SK-N-SH (cell line): ENCODE results near the gene TRIM28. TPM values are rescaled to one million over a fixed set of nuclear protein-coding genes. Genes with fewer than 3 reads are reported as not detected.

ENCODE experiments used
- CTCF ChIA-PET: fragments of 300-600, 350-600 bp; formaldehyde crosslinking; extraction: SDS; loops from one replicate; lab custom pipeline; 2021; lab: Yijun Ruan, JAX
- POLR2A ChIA-PET: fragments of 350-600 bp; sonication (Branson Sonifier 250); formaldehyde crosslinking; extraction: SDS; loops from one replicate; lab custom pipeline; 2020; ENCODE audit warnings: antibody characterized with exemption, inconsistent platforms; lab: Yijun Ruan, JAX
- DNase-seq: peaks from one replicate; pipeline ENCODE4 v3.0.0; 2012
- H2AFZ ChIP-seq: fragments of 200-600 bp; sonication (generic); 2 replicates; pipeline ENCODE4 v1.8.1; 2016; ENCODE audit warnings: antibody characterized with exemption, mild to moderate bottlenecking, low read depth
- H3F3A ChIP-seq: fragments of 200-600 bp; sonication (generic); replicated peaks from 2 replicates; pipeline ENCODE3; 2016; ENCODE audit warnings: antibody characterized with exemption, mild to moderate bottlenecking; ENCODE audit not compliant: insufficient read depth
- H3K27ac ChIP-seq, 2 experiments: fragments of 200-500 bp in 1 of 2; fragments of 200-600 bp in 1 of 2; sonication (Bioruptor generic) in 1 of 2; sonication (generic), shearing (Covaris generic) in 1 of 2; 2 replicates each; pipeline versions ENCODE4 v1.5.1 to v1.6.1; 2014 to 2016; ENCODE audit warnings: low read depth in 2 of 2, inconsistent platforms in 1 of 2, low read length in 1 of 2, mild to moderate bottlenecking in 1 of 2, mixed read lengths in 1 of 2
- H3K27me3 ChIP-seq: fragments of 200-600 bp; sonication (generic), shearing (Covaris generic); 2 replicates; pipeline ENCODE4 v1.6.1; 2016; ENCODE audit warnings: mixed run types; ENCODE audit not compliant: insufficient read depth
- H3K36me3 ChIP-seq, 2 experiments: fragments of 200-500 bp in 1 of 2; fragments of 200-600 bp in 1 of 2; sonication (Bioruptor generic) in 1 of 2; sonication (generic) in 1 of 2; replicated peaks in 1 of 2; 2 replicates each; pipeline versions ENCODE3 to v1.5.1; 2014 to 2016; ENCODE audit warnings: low read length in 1 of 2, mild to moderate bottlenecking in 1 of 2; ENCODE audit not compliant: insufficient read depth in 2 of 2, control insufficient read depth in 1 of 2
- H3K4me1 ChIP-seq, 2 experiments: fragments of 200-500 bp in 1 of 2; fragments of 200-600 bp in 1 of 2; sonication (Bioruptor generic) in 1 of 2; sonication (generic), shearing (Covaris generic) in 1 of 2; 2 replicates each; pipeline versions ENCODE4 v1.5.1 to v1.6.1; 2014 to 2016; ENCODE audit warnings: low read depth in 1 of 2, low read length in 1 of 2, mixed run types in 1 of 2; ENCODE audit not compliant: insufficient read depth in 2 of 2, control insufficient read depth in 1 of 2
- H3K4me2 ChIP-seq: fragments of 200-600 bp; sonication (generic), shearing (Covaris generic); 2 replicates; pipeline ENCODE4 v1.6.1; 2017; ENCODE audit warnings: mixed run types
- H3K4me3 ChIP-seq, 2 experiments: fragments of 200-500 bp in 1 of 2; fragments of 200-600 bp in 1 of 2; sonication (Bioruptor generic) in 1 of 2; sonication (generic), shearing (Covaris generic) in 1 of 2; 2 replicates each; pipeline versions ENCODE4 v1.5.1 to v1.8.1; 2014 to 2016; ENCODE audit warnings: low read depth in 2 of 2, inconsistent platforms in 1 of 2, low read length in 1 of 2, mild to moderate bottlenecking in 1 of 2, mixed read lengths in 1 of 2, moderate library complexity in 1 of 2
- H3K79me2 ChIP-seq: fragments of 200-600 bp; sonication (generic); 2 replicates; pipeline ENCODE4 v1.8.1; 2017; ENCODE audit warnings: mild to moderate bottlenecking; ENCODE audit not compliant: insufficient read depth
- H3K9ac ChIP-seq: fragments of 200-600 bp; sonication (generic); 2 replicates; pipeline ENCODE4 v1.6.1; 2017; ENCODE audit warnings: mixed run types
- H3K9me2 ChIP-seq: fragments of 200-600 bp; sonication (generic); 2 replicates; pipeline ENCODE4 v1.6.1; 2017; ENCODE audit warnings: mixed run types
- H3K9me3 ChIP-seq: fragments of 200-600 bp; sonication (generic); 2 replicates; pipeline ENCODE4 v1.6.1; 2017; ENCODE audit warnings: mixed run types, mild to moderate bottlenecking, moderate library complexity
- H4K20me1 ChIP-seq: fragments of 200-600 bp; sonication (generic); 2 replicates; pipeline ENCODE4 v1.6.1; 2017; ENCODE audit warnings: mild to moderate bottlenecking, mixed run types; ENCODE audit not compliant: insufficient read depth
- EP300 ChIP-seq, 2 experiments: IDR thresholded peaks; 2 replicates each; pipeline versions ENCODE4 v1.4.0 to v1.6.1; 2012; ENCODE audit warnings: borderline replicate concordance in 1 of 2, low read depth in 1 of 2, low read length in 1 of 2
- EZH2phosphoT487 ChIP-seq: fragments of 200-600 bp; sonication (generic); IDR thresholded peaks from 2 replicates; pipeline ENCODE4 v1.6.1; 2017; ENCODE audit warnings: low read depth, mixed run types, mild to moderate bottlenecking, antibody characterized with exemption, moderate library complexity, borderline replicate concordance
- FOXJ3 ChIP-seq: sonication (generic); formaldehyde crosslinking; IDR thresholded peaks from 2 replicates; pipeline ENCODE4 v1.5.1; 2020; ENCODE audit warnings: mild to moderate bottlenecking, missing genetic modification reagents
- FOXM1 ChIP-seq: IDR thresholded peaks from 2 replicates; pipeline ENCODE4 v1.4.0; 2012; ENCODE audit warnings: low read depth, mild to moderate bottlenecking
- GATA2 ChIP-seq: sonication (generic); formaldehyde crosslinking; IDR thresholded peaks from 2 replicates; pipeline ENCODE4 v1.5.0; 2020; ENCODE audit warnings: mild to moderate bottlenecking, missing genetic modification reagents
- JUND ChIP-seq: IDR thresholded peaks from 2 replicates; pipeline ENCODE4 v1.4.0; 2012
- MEF2A ChIP-seq: IDR thresholded peaks from 2 replicates; pipeline ENCODE4 v1.4.0; 2012; ENCODE audit warnings: low read depth, borderline replicate concordance
- MXI1 ChIP-seq: IDR thresholded peaks from 2 replicates; pipeline ENCODE4 v1.6.1; 2012; ENCODE audit warnings: mild to moderate bottlenecking, low read depth, low read length, improper control_type of control experiment
- NRF1 ChIP-seq: IDR thresholded peaks from 2 replicates; pipeline ENCODE4 v1.6.1; 2012; ENCODE audit warnings: low read depth, mild to moderate bottlenecking, low read length
- POLR2AphosphoS5 ChIP-seq: IDR thresholded peaks from 2 replicates; pipeline ENCODE4 v1.6.1; 2012; ENCODE audit warnings: low read depth, low read length
- RAD21 ChIP-seq: IDR thresholded peaks from 2 replicates; pipeline ENCODE4 v1.6.1; 2012; ENCODE audit warnings: mild to moderate bottlenecking, low read length
- RXRA ChIP-seq: IDR thresholded peaks from 2 replicates; pipeline ENCODE4 v1.4.0; 2012; ENCODE audit warnings: low read depth, mild to moderate bottlenecking, borderline replicate concordance
- SIN3A ChIP-seq: IDR thresholded peaks from 2 replicates; pipeline ENCODE4 v1.6.1; 2012; ENCODE audit warnings: low read depth, mild to moderate bottlenecking, low read length, moderate library complexity, borderline replicate concordance
- TEAD4 ChIP-seq: IDR thresholded peaks from 2 replicates; pipeline ENCODE4 v1.4.0; 2012; ENCODE audit warnings: mild to moderate bottlenecking, borderline replicate concordance; ENCODE audit not compliant: insufficient read depth
- YY1 ChIP-seq: IDR thresholded peaks from 2 replicates; pipeline ENCODE4 v1.4.0; 2012; ENCODE audit warnings: low read depth, mild to moderate bottlenecking
- ZBTB33 ChIP-seq: IDR thresholded peaks from 2 replicates; pipeline ENCODE4 v1.4.0; 2012; ENCODE audit warnings: low read depth, borderline replicate concordance
- WGBS: methylation state at CpG from one replicate; pipeline ENCODE4 v1.1.6; 2017; ENCODE audit warnings: low lambda C conversion rate; 5-methylcytosine and 5-hydroxymethylcytosine counted together
- polyA plus RNA-seq, 3 experiments: library from polyadenylated mRNA; depleted of rRNA; stranded (reverse); fragments of >200 nt; gene quantifications; 2 replicates each; pipeline ENCODE4 v1.2.3, GENCODE V29; 2012
- TF ChIP-seq, protein P1 (sequence below): IDR thresholded peaks from 2 replicates; pipeline ENCODE4 v1.4.0; 2012; ENCODE audit warnings: low read depth
- TF ChIP-seq, protein P2 (sequence below): IDR thresholded peaks from 2 replicates; pipeline ENCODE4 v1.4.0; 2012; ENCODE audit warnings: low read depth, borderline replicate concordance

TRIM28 gene
- polyA plus RNA-seq, 1 of the 3 experiments (the other 2 are of a cell fraction) = 594 TPM

DNA sequence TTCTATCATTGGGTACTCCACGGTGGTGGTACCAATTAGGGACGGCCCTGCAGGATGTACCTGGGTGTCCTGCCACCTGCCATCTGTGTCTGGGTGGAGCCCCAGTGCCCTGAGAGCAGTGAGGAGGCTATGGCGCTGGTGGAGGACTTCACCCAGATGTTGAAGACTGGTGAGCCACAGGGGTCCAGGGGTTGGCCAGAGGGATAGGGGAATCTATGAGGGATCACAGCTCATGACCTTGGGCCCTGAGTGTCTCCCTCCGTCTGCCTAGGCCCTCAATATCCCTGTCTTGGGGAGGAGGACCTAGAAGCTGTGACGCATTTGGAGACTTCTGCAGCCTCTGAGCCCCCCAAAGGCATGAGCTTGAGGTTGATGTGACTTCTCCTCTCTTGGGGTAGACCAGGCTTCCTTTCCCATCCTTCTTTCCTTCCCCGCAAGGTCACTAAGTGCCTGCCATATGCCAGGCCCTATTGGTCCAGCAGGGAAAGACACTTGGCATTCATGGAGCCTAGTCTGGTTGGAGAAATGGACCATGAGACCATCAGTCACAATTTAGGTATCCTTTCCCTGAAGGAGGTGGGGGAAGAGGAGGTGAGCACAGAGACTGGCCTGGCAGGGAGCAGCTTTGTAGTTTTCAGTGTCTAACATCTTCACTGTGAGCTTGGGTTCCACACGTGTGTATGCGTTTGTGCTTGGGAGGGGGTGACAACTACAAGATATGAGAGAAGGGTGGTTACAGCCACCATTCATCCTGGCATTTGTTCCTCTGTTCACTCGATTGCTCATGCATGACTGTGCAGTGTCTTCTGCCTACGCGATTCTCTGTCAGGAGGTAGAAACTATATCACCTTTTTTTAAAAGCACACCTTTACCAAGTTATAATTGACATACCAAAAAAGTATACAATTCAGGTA lies 34.4 kb downstream of the TRIM28 start:
- Histone ChIP-seq H3K79me2 (peaks cover 61% of the 10 kb centered on the region), H3K27ac (no peak overlapping the region), H3K4me1 (peaks cover 0 to 11% of the 10 kb centered on the region in 2 experiments; a peak in 1 of 4 replicates), H3K27me3 (no peaks in the 10 kb centered on the region), H3F3A (peaks cover 11% of the 10 kb centered on the region), H3K36me3 (peaks cover 15 to 17% of the 10 kb centered on the region in 2 experiments), H4K20me1 (no peaks in the 10 kb centered on the region), H2AFZ (no peak overlapping the region), H3K4me3 (no peak overlapping the region), H3K9me2 (no peaks in the 10 kb centered on the region), H3K4me2 (no peak overlapping the region), H3K9me3 (no peaks in the 10 kb centered on the region), H3K9ac (no peak overlapping the region)
- TF ChIP-seq, protein P1, sequence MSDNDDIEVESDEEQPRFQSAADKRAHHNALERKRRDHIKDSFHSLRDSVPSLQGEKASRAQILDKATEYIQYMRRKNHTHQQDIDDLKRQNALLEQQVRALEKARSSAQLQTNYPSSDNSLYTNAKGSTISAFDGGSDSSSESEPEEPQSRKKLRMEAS = no peak
- no peak for TF ChIP-seq TEAD4
- no peak for TF ChIP-seq JUND
- no peak for TF ChIP-seq GATA2 (CRISPR knock-in tag)
- no peak for TF ChIP-seq POLR2AphosphoS5
- no peak for TF ChIP-seq NRF1
- TF ChIP-seq, protein P2, sequence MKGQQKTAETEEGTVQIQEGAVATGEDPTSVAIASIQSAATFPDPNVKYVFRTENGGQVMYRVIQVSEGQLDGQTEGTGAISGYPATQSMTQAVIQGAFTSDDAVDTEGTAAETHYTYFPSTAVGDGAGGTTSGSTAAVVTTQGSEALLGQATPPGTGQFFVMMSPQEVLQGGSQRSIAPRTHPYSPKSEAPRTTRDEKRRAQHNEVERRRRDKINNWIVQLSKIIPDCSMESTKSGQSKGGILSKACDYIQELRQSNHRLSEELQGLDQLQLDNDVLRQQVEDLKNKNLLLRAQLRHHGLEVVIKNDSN = no peak
- no peak for TF ChIP-seq MEF2A
- TF ChIP-seq EP300 (IDR thresholded peaks at IDR 0.05; ENCODE audit: borderline replicate concordance in 1 of 2, low read depth in 1 of 2, low read length in 1 of 2) = no peak
- no peak for TF ChIP-seq RAD21
- TF ChIP-seq MXI1 = no peak
- TF ChIP-seq EZH2phosphoT487 = no peak
- TF ChIP-seq RXRA = no peak
- no peak for TF ChIP-seq YY1
- TF ChIP-seq FOXJ3 = no peak
- ChIA-PET POLR2A (no interaction called here), CTCF (no interaction called here)
- DNase-seq = no peak
- WGBS = 90% methylated on average over 9 of the region's 11 CpGs

GRCh38 chr19:58579473-58580142 lies 35.7 kb downstream of the TRIM28 start:
- ChIA-PET CTCF (interaction anchor here (0.8 kb wide), 1 partner anchor 17 kb away, joined by 3 read pairs; no protein-coding TSS in a partner anchor), POLR2A (no interaction called here)
- no peak overlapping the region for H3K9ac ChIP-seq
- H3K79me2 ChIP-seq = peaks cover 68% of the 10 kb centered on the region
- H3K9me3 ChIP-seq = no peaks in the 10 kb centered on the region
- H3K9me2 ChIP-seq = no peaks in the 10 kb centered on the region
- no peak for DNase-seq
- H2AFZ ChIP-seq = no peak overlapping the region
- H3K4me1 ChIP-seq = peaks cover 0 to 3% of the 10 kb centered on the region in 2 experiments; a peak in 1 of 4 replicates
- H3K27ac ChIP-seq = no peak overlapping the region
- H4K20me1 ChIP-seq = no peaks in the 10 kb centered on the region
- 96% methylated on average over 8 of the region's 8 CpGs for WGBS
- no peak overlapping the region for H3K4me2 ChIP-seq
- no peaks in the 10 kb centered on the region for H3K27me3 ChIP-seq
- H3K36me3 ChIP-seq = peaks cover 19 to 22% of the 10 kb centered on the region in 2 experiments
- TF ChIP-seq FOXM1 = no peak
- no peak for TF ChIP-seq GATA2 (CRISPR knock-in tag)
- TF ChIP-seq ZBTB33 = no peak
- no peak for TF ChIP-seq SIN3A
- no peak overlapping the region for H3K4me3 ChIP-seq
- H3F3A ChIP-seq = peaks cover 4% of the 10 kb centered on the region
